Ishikawa (cell line): ENCODE measurements around the gene CHPF.

Experiments
- RAD21 ChIP-seq: IDR thresholded peaks from 2 replicates; pipeline ENCODE4 v1.6.1; 2012; ENCODE audit warnings: low read depth
- TEAD4 ChIP-seq: IDR thresholded peaks from 2 replicates; pipeline ENCODE4 v1.6.1; 2012
- TF ChIP-seq, protein P1 (sequence below): IDR thresholded peaks from 2 replicates; pipeline ENCODE4 v1.6.1; 2012; ENCODE audit warnings: low read depth, mild to moderate bottlenecking

DNA sequence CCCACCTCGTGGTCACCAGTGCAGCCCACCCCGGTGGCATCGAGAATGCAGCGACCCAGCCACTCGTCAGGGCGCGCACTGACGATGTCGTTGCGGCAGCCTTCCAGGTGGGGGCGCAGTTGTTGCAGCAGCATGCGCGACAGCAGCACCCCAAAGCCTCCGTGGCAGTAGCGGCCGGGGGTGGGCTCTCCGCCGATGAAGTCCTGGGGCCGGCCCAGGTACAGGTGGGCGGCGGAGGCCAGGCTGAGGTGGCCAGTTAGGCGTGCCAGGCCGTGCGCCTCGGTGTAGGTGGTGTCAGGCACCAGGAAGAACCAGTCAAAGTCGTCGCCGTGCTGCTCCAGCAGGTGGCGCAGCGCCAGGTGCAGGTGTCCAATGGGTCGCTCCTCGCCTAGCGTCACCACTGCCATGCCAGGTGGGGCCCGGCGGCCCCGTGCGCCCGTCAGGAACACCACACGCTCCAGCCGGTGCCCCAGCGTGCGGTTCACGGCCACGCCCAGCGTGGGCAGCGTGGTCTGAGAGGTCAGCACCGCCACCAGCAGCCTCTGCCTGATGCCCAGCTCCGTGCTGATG lies 1.9 kb downstream of the CHPF start:
- TF ChIP-seq RAD21 (peak; percentile 51), TEAD4 (0 out of 2 replicates have a peak, but pooled peaks have one; percentile 12)
- TF ChIP-seq, protein P1, sequence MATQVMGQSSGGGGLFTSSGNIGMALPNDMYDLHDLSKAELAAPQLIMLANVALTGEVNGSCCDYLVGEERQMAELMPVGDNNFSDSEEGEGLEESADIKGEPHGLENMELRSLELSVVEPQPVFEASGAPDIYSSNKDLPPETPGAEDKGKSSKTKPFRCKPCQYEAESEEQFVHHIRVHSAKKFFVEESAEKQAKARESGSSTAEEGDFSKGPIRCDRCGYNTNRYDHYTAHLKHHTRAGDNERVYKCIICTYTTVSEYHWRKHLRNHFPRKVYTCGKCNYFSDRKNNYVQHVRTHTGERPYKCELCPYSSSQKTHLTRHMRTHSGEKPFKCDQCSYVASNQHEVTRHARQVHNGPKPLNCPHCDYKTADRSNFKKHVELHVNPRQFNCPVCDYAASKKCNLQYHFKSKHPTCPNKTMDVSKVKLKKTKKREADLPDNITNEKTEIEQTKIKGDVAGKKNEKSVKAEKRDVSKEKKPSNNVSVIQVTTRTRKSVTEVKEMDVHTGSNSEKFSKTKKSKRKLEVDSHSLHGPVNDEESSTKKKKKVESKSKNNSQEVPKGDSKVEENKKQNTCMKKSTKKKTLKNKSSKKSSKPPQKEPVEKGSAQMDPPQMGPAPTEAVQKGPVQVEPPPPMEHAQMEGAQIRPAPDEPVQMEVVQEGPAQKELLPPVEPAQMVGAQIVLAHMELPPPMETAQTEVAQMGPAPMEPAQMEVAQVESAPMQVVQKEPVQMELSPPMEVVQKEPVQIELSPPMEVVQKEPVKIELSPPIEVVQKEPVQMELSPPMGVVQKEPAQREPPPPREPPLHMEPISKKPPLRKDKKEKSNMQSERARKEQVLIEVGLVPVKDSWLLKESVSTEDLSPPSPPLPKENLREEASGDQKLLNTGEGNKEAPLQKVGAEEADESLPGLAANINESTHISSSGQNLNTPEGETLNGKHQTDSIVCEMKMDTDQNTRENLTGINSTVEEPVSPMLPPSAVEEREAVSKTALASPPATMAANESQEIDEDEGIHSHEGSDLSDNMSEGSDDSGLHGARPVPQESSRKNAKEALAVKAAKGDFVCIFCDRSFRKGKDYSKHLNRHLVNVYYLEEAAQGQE: no peak
